C4-2B (cell line): ENCODE data around the gene OVOL1.

Experiments
- ZFX ChIP-seq: fragments of 450-650 bp; IDR thresholded peaks from 2 replicates; pipeline ENCODE4 v1.6.1; 2017
- TF ChIP-seq, protein P1 (sequence below): fragments of 450-650 bp; conservative IDR thresholded peaks from 2 replicates; pipeline ENCODE4 v1.5.1; 2017; ENCODE audit warnings: mild to moderate bottlenecking

DNA sequence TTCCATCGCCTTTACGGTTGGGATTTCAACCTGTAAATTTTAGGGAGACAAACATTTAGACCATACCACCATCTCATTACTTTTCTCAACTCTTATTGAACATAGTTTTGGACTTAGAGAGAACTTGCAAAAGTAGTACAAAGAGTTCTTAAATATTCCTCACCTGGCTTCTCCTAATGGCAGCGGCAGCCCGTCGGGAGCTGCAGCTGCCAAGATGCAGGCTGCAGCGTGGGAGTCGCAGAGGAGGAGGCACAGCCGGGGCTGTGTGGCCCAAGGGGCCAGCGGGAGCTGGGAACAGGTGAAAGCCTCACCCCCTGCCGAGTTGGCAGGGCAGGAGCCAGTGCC is 43.2 kb upstream of the OVOL1 start:
- TF ChIP-seq, protein P1, sequence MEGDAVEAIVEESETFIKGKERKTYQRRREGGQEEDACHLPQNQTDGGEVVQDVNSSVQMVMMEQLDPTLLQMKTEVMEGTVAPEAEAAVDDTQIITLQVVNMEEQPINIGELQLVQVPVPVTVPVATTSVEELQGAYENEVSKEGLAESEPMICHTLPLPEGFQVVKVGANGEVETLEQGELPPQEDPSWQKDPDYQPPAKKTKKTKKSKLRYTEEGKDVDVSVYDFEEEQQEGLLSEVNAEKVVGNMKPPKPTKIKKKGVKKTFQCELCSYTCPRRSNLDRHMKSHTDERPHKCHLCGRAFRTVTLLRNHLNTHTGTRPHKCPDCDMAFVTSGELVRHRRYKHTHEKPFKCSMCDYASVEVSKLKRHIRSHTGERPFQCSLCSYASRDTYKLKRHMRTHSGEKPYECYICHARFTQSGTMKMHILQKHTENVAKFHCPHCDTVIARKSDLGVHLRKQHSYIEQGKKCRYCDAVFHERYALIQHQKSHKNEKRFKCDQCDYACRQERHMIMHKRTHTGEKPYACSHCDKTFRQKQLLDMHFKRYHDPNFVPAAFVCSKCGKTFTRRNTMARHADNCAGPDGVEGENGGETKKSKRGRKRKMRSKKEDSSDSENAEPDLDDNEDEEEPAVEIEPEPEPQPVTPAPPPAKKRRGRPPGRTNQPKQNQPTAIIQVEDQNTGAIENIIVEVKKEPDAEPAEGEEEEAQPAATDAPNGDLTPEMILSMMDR: no peak
- TF ChIP-seq ZFX: no peak
